Muscle of arm (tissue), 14 donors: Measurements from ENCODE around the gene LILRA5. TPM values are rescaled to one million over a fixed set of nuclear protein-coding genes. Genes with fewer than 3 reads are reported as not detected.
"Not testable (repeated sequence)": the region's sequence is repeated elsewhere in the genome, so short reads cannot be mapped to it uniquely, and the experiment has no call there.

ENCODE experiments used
- DNase-seq: peaks from one replicate; pipeline ENCODE4 v3.0.0-alpha.2; 2013
- long read RNA-seq, 11 donors: transcript quantifications; one replicate each; lab custom pipeline, GENCODE V29; 2026
- polyA plus RNA-seq, 12 donors: library from polyadenylated mRNA; unstranded; fragments of 120-200 nt; gene quantifications; one replicate each; pipeline ENCODE4 v1.2.1, GENCODE V29; 2013; ENCODE audit not compliant: insufficient read length in 12 of 12

LILRA5 gene
- 1 to 10 TPM in 1 of 12 donors, under 1 TPM in 9, not detected in 2; 0.31 to 1.2 (median 0.57) TPM for polyA plus RNA-seq
- long read RNA-seq, donor 1 = 0 reads
- long read RNA-seq, donor 2, partial matches to known transcripts = 0 of 1 reads
- long read RNA-seq, donor 2, other reads (novel, unspliced or antisense) = 0 of 1 reads
- long read RNA-seq, donor 3 = 0 reads
- long read RNA-seq, donor 4 = 0 reads
- long read RNA-seq, donor 5, partial matches to known transcripts = 0 of 1 reads
- long read RNA-seq, donor 5, other reads (novel, unspliced or antisense) = 0 of 1 reads
- long read RNA-seq, donor 6 = 0 reads
- long read RNA-seq, donor 7 = 0 reads
- long read RNA-seq, donor 8 = 0 reads
- long read RNA-seq, donor 9, partial matches to known transcripts = 0 of 1 reads
- long read RNA-seq, donor 9, other reads (novel, unspliced or antisense) = 0 of 1 reads
- long read RNA-seq, donor 10 = 0 reads
- long read RNA-seq, donor 11 = 0 reads

GRCh38 chr19:54312436-54313377, at the start of gene LILRA5:
TSS of gene LILRA5 (minus strand) at chr19:54313166. CDS start at chr19:54313019, 147 bp downstream.
- no peak for DNase-seq

GRCh38 chr19:54361680-54362422, 48.9 kb upstream of the LILRA5 start:
- not testable (repeated sequence) for DNase-seq

- not testable (repeated sequence) for DNase-seq
Measured at GRCh38 chr19:54359149-54359820, 46.3 kb upstream of the LILRA5 start.

- DNase-seq = no peak
Measured at GRCh38 chr19:54357381-54357780, 44.4 kb upstream of the LILRA5 start.

GRCh38 chr19:54356444-54357056, 43.6 kb upstream of the LILRA5 start:
- DNase-seq = no peak

- DNase-seq = no peak
Measured at GRCh38 chr19:54355675-54356074, 42.7 kb upstream of the LILRA5 start.

- no peak for DNase-seq
Measured at GRCh38 chr19:54354761-54355160, 41.8 kb upstream of the LILRA5 start.

GRCh38 chr19:54352546-54352945, 39.6 kb upstream of the LILRA5 start:
- DNase-seq = no peak

GRCh38 chr19:54352041-54352440, 39.1 kb upstream of the LILRA5 start:
- DNase-seq = no peak

GRCh38 chr19:54351474-54351873, 38.5 kb upstream of the LILRA5 start:
- no peak for DNase-seq

GRCh38 chr19:54345938-54346386, 33.0 kb upstream of the LILRA5 start:
- no peak for DNase-seq

GRCh38 chr19:54343868-54344267, 30.9 kb upstream of the LILRA5 start:
- no peak for DNase-seq

GRCh38 chr19:54341295-54341694, 28.3 kb upstream of the LILRA5 start:
- DNase-seq = no peak

GRCh38 chr19:54339646-54340358, 26.8 kb upstream of the LILRA5 start:
- no peak for DNase-seq

- DNase-seq = no peak
Measured at GRCh38 chr19:54338521-54338920, 25.6 kb upstream of the LILRA5 start.

GRCh38 chr19:54337858-54338230, 24.9 kb upstream of the LILRA5 start:
- no peak for DNase-seq

GRCh38 chr19:54336893-54337857, 24.2 kb upstream of the LILRA5 start:
- no peak for DNase-seq

- no peak for DNase-seq
Measured at GRCh38 chr19:54335979-54336892, 23.3 kb upstream of the LILRA5 start.
